Fibroblast of pulmonary artery (primary cell): ENCODE data around the gene RBP3.

Source experiments
- DNase-seq: peaks from one replicate; pipeline ENCODE4 v3.0.0-alpha.2; 2010; ENCODE audit warnings: low read depth
- H3K4me3 ChIP-seq: replicated peaks from 2 replicates; pipeline ENCODE4 v1.5.1; 2011; ENCODE audit warnings: low read depth, mild to moderate bottlenecking, control low read depth, low read length, moderate library complexity
- TF ChIP-seq, protein P1 (sequence below): IDR thresholded peaks from 2 replicates; pipeline ENCODE4 v1.5.1; 2011; ENCODE audit warnings: mild to moderate bottlenecking, control low read depth, low read length, inconsistent platforms; ENCODE audit errors: missing control alignments

RBP3 gene

DNA sequence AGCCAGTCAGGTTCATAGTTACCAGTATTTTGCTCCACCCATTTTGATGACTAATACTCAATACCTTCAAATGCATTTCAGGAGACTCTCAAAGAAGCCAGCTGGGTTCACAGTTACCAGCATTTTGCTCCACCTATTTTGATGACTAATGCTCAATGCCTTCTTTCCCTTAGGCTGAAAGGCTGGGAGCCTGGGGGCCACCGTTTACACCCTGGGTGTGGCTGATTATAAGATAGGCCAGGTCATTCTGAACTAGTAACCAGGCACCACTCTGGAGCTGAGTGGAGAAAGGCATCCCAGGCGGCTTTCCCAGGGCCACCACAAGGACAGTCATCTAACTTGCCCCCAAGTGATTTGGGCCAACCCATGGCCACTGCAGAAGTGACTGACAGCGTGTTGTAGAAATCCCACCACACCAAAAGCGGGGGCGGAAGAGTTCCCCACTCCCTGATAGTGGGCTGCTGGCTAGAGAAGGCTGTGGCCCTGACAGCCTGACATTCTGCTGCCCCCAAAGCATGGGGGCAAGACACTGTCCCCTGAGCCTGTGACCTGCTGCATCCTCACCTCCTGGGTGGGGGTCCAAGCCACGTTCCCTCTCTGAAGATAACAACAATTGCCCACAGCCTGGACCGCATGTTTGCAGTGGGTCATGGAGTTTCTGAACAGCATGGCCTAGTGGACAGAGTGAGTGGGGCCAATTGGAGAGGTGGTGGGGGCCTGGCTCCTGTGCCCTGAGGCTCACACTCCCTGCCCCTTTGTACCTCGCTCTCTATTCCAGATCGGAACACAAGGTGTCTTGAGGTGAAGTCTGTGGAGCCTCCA is 58.9 kb downstream of the RBP3 start:
- TF ChIP-seq, protein P1, sequence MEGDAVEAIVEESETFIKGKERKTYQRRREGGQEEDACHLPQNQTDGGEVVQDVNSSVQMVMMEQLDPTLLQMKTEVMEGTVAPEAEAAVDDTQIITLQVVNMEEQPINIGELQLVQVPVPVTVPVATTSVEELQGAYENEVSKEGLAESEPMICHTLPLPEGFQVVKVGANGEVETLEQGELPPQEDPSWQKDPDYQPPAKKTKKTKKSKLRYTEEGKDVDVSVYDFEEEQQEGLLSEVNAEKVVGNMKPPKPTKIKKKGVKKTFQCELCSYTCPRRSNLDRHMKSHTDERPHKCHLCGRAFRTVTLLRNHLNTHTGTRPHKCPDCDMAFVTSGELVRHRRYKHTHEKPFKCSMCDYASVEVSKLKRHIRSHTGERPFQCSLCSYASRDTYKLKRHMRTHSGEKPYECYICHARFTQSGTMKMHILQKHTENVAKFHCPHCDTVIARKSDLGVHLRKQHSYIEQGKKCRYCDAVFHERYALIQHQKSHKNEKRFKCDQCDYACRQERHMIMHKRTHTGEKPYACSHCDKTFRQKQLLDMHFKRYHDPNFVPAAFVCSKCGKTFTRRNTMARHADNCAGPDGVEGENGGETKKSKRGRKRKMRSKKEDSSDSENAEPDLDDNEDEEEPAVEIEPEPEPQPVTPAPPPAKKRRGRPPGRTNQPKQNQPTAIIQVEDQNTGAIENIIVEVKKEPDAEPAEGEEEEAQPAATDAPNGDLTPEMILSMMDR = no peak
- DNase-seq = peak; percentile 62
- no peak overlapping the region for H3K4me3 ChIP-seq
